Tibial nerve (tissue), 4 donors: Measurements from ENCODE around the gene RHBDL2. TPM values are rescaled to one million over a fixed set of nuclear protein-coding genes. Genes with fewer than 3 reads are reported as not detected.

Experiments used
- DNase-seq, 2 donors: peaks; one replicate each; pipeline ENCODE4 v3.0.0-alpha.2; 2019; ENCODE audit warnings: low spot score in 2 of 2
- H3K27ac ChIP-seq, 4 donors: fragments of 200-600 bp; sonication (generic) in 3 of 4; one replicate each; pipeline ENCODE4 v1.5.1; 2017 to 2019; ENCODE audit warnings: mild to moderate bottlenecking in 1 of 4
- H3K27me3 ChIP-seq, 2 donors: fragments of 200-600 bp; sonication (generic) in 1 of 2; one replicate each; pipeline versions ENCODE4 v1.5.1 to v1.6.0; 2017 to 2019
- H3K36me3 ChIP-seq, 3 donors: fragments of 200-600 bp; sonication (generic); one replicate each; pipeline ENCODE4 v1.5.1; 2018 to 2019
- H3K4me1 ChIP-seq, 4 donors: fragments of 200-600 bp; sonication (generic) in 3 of 4; one replicate each; pipeline ENCODE4 v1.5.1; 2017 to 2019
- H3K4me3 ChIP-seq, 4 donors: fragments of 200-600 bp; sonication (generic) in 3 of 4; one replicate each; pipeline ENCODE4 v1.5.1; 2017 to 2019; ENCODE audit warnings: mild to moderate bottlenecking in 1 of 4, moderate library complexity in 1 of 4
- H3K9me3 ChIP-seq, 4 donors: fragments of 200-600 bp; sonication (generic) in 3 of 4; one replicate each; pipeline ENCODE4 v1.5.1; 2017 to 2019
- CTCF ChIP-seq, 5 experiments: fragments of 200-600 bp in 3 of 5; fragments of 450-650 bp in 2 of 5; sonication (generic) in 3 of 5; IDR thresholded peaks; one replicate each; pipeline ENCODE4 v1.5.1; 2016 to 2019; ENCODE audit warnings: antibody characterized with exemption in 5 of 5, mild to moderate bottlenecking in 3 of 5, moderate library complexity in 2 of 5
- EP300 ChIP-seq, 2 donors: sonication (generic); formaldehyde crosslinking; IDR thresholded peaks; one replicate each; pipeline ENCODE4 v1.6.1; 2017; ENCODE audit warnings: antibody characterized with exemption in 2 of 2, mild to moderate bottlenecking in 1 of 2
- POLR2A ChIP-seq, 2 donors: fragments of 450-650 bp; IDR thresholded peaks; one replicate each; pipeline ENCODE4 v1.6.1; 2017; ENCODE audit warnings: antibody characterized with exemption in 2 of 2, mild to moderate bottlenecking in 2 of 2, moderate library complexity in 2 of 2
- WGBS, 2 donors: methylation state at CpG; one replicate each; pipeline ENCODE4 v1.1.5; 2018; 5-methylcytosine and 5-hydroxymethylcytosine counted together
- total RNA-seq, 4 donors: library from RNA; depleted of rRNA; stranded (reverse); fragments of >200 nt; gene quantifications; one replicate each; pipeline ENCODE4 v1.1.0, GENCODE V29; 2016

Gene RHBDL2
- total RNA-seq, 4 donors from 2014 or later, result 1.3 TPM; not detected in 3

DNA sequence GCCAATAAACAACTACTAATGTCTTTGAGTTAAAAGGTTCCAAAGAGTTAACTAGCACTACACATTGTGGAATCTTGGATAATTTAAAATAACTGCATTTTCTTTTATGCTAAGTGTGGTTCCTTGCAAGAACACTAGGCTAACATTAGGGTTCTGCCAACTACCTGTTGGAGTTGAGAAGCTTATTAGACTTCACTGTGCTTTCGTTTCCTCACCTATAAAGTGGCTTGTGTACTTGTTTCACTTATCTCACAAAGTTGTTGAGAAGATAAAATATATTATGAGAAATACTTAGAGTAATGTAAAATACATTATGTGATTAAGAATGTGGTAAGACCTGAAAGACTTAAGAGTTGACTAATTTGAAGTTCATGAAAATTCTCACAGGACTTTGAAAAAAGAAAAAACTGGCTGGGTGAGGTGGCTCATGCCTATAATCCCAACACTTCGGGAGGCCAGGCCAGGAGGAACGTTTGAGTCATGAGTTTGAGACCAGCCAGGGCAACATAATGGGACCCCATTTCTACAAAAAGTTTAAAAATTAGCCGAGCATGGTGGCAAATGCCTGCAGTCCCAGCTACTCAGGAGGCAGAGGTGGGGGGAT, 76.4 kb downstream of the RHBDL2 start:
- DNase-seq, result no peak
- Histone ChIP-seq H3K9me3 (no peaks in the 10 kb centered on the region), H3K27ac (no peak overlapping the region), H3K36me3 (peaks cover 0 to 17% (median 0%) of the 10 kb centered on the region in 3 donors), H3K27me3 (no peaks in the 10 kb centered on the region), H3K4me3 (no peak overlapping the region), H3K4me1 (peaks cover 0 to 41% (median 8%) of the 10 kb centered on the region in 4 donors)
- 84 to 86% methylated on average over 4 of the region's 4 CpGs for WGBS, 2 donors
- TF ChIP-seq POLR2A (IDR thresholded peaks at IDR 0.05), result no peak
- no peak for TF ChIP-seq CTCF (IDR thresholded peaks at IDR 0.05)
- TF ChIP-seq EP300 (IDR thresholded peaks at IDR 0.05), result no peak

DNA sequence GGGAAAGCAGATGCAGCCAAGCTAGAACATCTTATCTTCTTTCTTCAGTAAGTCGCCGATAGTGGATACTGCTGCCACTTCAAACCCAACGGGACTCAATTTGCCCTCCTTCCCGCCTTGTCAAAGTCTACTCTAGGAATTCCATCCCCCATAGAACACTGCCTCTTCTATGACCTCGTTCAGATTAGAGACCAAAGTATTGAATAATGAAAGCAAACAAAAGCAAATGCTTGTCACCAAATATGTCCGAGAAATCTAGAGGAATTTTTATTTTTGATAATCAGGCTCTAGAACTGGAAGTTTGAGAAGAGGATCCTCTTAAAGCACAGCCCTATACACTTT, 81.2 kb downstream of the RHBDL2 start:
- H3K27ac ChIP-seq, result peak overlapping the region; percentile 26 to 92 (median 90)

DNA sequence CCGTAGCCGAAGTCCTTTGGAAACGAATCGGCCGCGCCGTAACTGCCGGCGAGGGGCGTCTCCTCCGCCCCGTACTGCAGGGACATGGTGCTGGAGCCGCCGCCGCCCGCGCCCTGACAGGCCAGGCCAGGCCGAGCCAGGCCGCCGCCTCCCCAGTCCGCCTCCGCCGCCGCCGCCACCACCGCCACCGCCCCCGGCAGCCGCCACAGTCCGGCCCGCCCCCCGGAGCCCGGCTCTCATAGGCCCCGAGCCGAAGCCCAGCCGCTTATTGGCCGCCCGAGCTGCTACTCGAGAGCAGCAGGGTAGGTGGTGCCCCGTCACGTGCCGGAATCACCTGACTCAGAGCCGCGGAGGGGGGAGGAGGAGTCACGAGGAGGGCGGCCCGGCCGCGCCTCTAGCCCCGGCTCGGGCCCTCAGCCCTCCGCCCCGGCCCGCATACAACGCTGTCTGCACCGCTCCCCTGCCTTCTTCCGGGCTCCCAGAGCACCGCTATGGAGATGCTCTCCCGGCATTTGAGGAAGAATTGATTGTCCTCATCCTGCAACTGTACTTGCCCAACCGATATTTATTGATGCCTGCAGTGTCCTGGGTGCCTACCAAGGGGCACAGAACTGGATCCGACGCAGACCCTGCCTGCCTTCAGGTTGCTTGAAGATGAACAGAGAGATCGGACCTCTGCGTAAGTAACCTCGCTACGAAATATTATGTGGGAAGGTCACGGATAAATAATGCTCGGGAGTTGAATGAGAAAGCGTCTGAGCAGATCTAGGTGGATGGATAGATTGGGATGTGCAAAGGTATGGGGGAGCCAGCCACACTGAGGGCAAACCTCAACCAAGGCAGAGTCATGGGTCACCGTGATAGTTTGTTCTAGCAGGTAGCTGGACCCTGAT, 81.8 kb downstream of the RHBDL2 start, which contains the start of gene RRAGC:
RRAGC (minus strand) TSS at position 212 of the 893 bp plus-strand sequence; CDS start at position 86, 126 bp downstream.
- H3K27ac ChIP-seq, result peak within 1 kb of the TSS; percentile 74 to 94 (median 90)
- DNase-seq, result peak; percentile 99
- peaks cover 0 to 17% (median 7%) of the 10 kb centered on the region in 3 donors for H3K36me3 ChIP-seq
- peaks cover 0 to 76% (median 31%) of the 10 kb centered on the region in 4 donors for H3K4me1 ChIP-seq
- no peaks in the 10 kb centered on the region for H3K9me3 ChIP-seq
- 0% methylated on average over 20 to 35 of the region's 70 CpGs for WGBS, 2 donors
- peak within 1 kb of the TSS; percentile 73 to 97 (median 84) for H3K4me3 ChIP-seq
- no peaks in the 10 kb centered on the region for H3K27me3 ChIP-seq
- TF ChIP-seq POLR2A (IDR thresholded peaks at IDR 0.05) (peak; percentile 50 to 84), EP300 (IDR thresholded peaks at IDR 0.05) (peak; percentile 83 to 95), CTCF (IDR thresholded peaks at IDR 0.05) (peak in 2 of 5 experiments; percentile 23 to 42)

More for the DNA sequence above, 81.2 kb downstream of the RHBDL2 start:
- Histone ChIP-seq H3K36me3 (peaks cover 0 to 12% (median 1%) of the 10 kb centered on the region in 3 donors), H3K9me3 (no peaks in the 10 kb centered on the region), H3K4me1 (peaks cover 0 to 73% (median 28%) of the 10 kb centered on the region in 4 donors), H3K27me3 (no peaks in the 10 kb centered on the region), H3K4me3 (peak overlapping the region; percentile 66 to 97 (median 74))
- no peak for TF ChIP-seq CTCF (IDR thresholded peaks at IDR 0.05)
- no peak for TF ChIP-seq EP300 (IDR thresholded peaks at IDR 0.05)
- no peak for TF ChIP-seq POLR2A (IDR thresholded peaks at IDR 0.05)
- DNase-seq, result no peak
- WGBS, 2 donors, result 2 to 7% methylated on average over 6 of the region's 6 CpGs

DNA sequence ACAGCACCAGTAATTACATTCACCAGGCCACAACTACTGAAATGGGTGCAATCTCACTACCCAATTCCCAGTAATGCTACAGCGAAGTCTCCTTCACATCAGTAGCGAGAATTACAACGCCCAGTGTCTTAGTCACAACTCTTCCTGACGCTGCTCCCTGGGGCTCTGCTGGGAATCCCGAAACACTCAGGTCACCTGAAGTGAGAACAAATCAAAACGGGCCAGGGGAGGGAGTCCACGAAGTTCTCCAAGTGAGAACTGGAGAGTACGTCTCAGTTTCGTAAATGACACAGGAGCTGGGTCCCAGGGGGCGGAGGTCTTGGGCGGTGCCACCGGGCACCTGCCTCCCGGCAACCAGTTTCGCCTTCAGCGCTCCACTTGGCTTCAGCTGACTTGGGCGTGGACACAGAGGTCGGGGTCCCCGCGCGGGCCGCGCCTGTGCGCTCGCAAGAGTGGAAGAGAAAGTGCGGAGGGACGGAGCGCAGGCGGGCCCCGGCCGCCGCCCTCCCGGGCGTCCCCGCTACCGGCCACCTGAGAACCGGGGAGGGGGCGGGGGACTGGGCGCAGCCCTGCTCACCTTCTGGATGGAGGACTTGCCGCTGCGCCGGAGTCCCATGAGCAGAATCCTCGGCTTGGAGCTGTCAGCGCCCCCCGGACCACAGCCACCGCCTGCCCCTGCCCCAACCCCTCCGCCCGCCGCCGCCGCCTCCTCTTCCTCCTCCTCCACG, 82.6 kb downstream of the RHBDL2 start:
- TF ChIP-seq POLR2A (IDR thresholded peaks at IDR 0.05), result no peak
- TF ChIP-seq CTCF (IDR thresholded peaks at IDR 0.05), result no peak
- TF ChIP-seq EP300 (IDR thresholded peaks at IDR 0.05), result peak in 1 of 2 donors; percentile 11
- peak; percentile 22 to 30 for DNase-seq
- H3K4me3 ChIP-seq, result peak overlapping the region; percentile 73 to 97 (median 84)
- H3K4me1 ChIP-seq, result peaks cover 0 to 69% (median 31%) of the 10 kb centered on the region in 4 donors
- 0 to 1% methylated on average over 14 to 23 of the region's 51 CpGs for WGBS, 2 donors
- no peaks in the 10 kb centered on the region for H3K27me3 ChIP-seq
- no peaks in the 10 kb centered on the region for H3K9me3 ChIP-seq
- H3K27ac ChIP-seq, result peak overlapping the region; percentile 74 to 94 (median 90)
- H3K36me3 ChIP-seq, result peaks cover 0 to 20% (median 7%) of the 10 kb centered on the region in 3 donors
